ENCODE results near the gene SPEF2.

The SPEF2 gene

GRCh38 chr5:35789732-35790456, 172.2 kb downstream of the SPEF2 start:
- no peaks in the 10 kb centered on the region for H3K36me3 ChIP-seq (ENCODE audit: insufficient read depth, insufficient read length, low read length)
- H3K27me3 ChIP-seq (ENCODE audit: insufficient read depth, insufficient read length) = no peaks in the 10 kb centered on the region
- no peaks in the 10 kb centered on the region for H3K9me3 ChIP-seq (ENCODE audit: insufficient read depth, low read length)
- no peak overlapping the region for H3K9ac ChIP-seq (ENCODE audit: insufficient read length, low read depth)
- H3K4me1 ChIP-seq (ENCODE audit: insufficient read depth, insufficient read length) = no peaks in the 10 kb centered on the region
- no peak for DNase-seq (ENCODE audit: low read depth, low spot score)
- TF ChIP-seq SUZ12 (IDR thresholded peaks at IDR 0.05; ENCODE audit: extremely low read depth, insufficient read depth, insufficient read length) (no peak), YY1 (IDR thresholded peaks at IDR 0.05; ENCODE audit: insufficient read depth, insufficient read length) (no peak), ZNF274 (IDR thresholded peaks at IDR 0.05; ENCODE audit: low read depth, low read length) (no peak)
- H3K4me3 ChIP-seq (ENCODE audit: insufficient read length, low read depth) = no peak overlapping the region

GRCh38 chr5:35790457-35790822, 172.8 kb downstream of the SPEF2 start:
- Histone ChIP-seq H3K36me3 (ENCODE audit: insufficient read depth, insufficient read length, low read length) (no peaks in the 10 kb centered on the region), H3K4me1 (ENCODE audit: insufficient read depth, insufficient read length) (no peaks in the 10 kb centered on the region), H3K9ac (ENCODE audit: insufficient read length, low read depth) (no peak overlapping the region), H3K27me3 (ENCODE audit: insufficient read depth, insufficient read length) (no peaks in the 10 kb centered on the region), H3K9me3 (ENCODE audit: insufficient read depth, low read length) (no peaks in the 10 kb centered on the region), H3K4me3 (ENCODE audit: insufficient read length, low read depth) (no peak overlapping the region)
- DNase-seq (ENCODE audit: low read depth, low spot score) = no peak
- TF ChIP-seq YY1 (IDR thresholded peaks at IDR 0.05; ENCODE audit: insufficient read depth, insufficient read length) (no peak), ZNF274 (IDR thresholded peaks at IDR 0.05; ENCODE audit: low read depth, low read length) (no peak), SUZ12 (IDR thresholded peaks at IDR 0.05; ENCODE audit: extremely low read depth, insufficient read depth, insufficient read length) (no peak)

GRCh38 chr5:35794328-35794619, 176.6 kb downstream of the SPEF2 start:
- no peak for TF ChIP-seq SUZ12 (IDR thresholded peaks at IDR 0.05; ENCODE audit: extremely low read depth, insufficient read depth, insufficient read length)
- no peak for TF ChIP-seq ZNF274 (IDR thresholded peaks at IDR 0.05; ENCODE audit: low read depth, low read length)
- no peak for TF ChIP-seq YY1 (IDR thresholded peaks at IDR 0.05; ENCODE audit: insufficient read depth, insufficient read length)
- Histone ChIP-seq H3K4me3 (ENCODE audit: insufficient read length, low read depth) (no peak overlapping the region), H3K36me3 (ENCODE audit: insufficient read depth, insufficient read length, low read length) (no peaks in the 10 kb centered on the region), H3K27me3 (ENCODE audit: insufficient read depth, insufficient read length) (no peaks in the 10 kb centered on the region), H3K9ac (ENCODE audit: insufficient read length, low read depth) (no peak overlapping the region), H3K9me3 (ENCODE audit: insufficient read depth, low read length) (no peaks in the 10 kb centered on the region), H3K4me1 (ENCODE audit: insufficient read depth, insufficient read length) (no peaks in the 10 kb centered on the region)
- DNase-seq (ENCODE audit: low read depth, low spot score) = no peak

GRCh38 chr5:35794684-35795375, 177.2 kb downstream of the SPEF2 start:
- no peak for TF ChIP-seq SUZ12 (IDR thresholded peaks at IDR 0.05; ENCODE audit: extremely low read depth, insufficient read depth, insufficient read length)
- TF ChIP-seq YY1 (IDR thresholded peaks at IDR 0.05; ENCODE audit: insufficient read depth, insufficient read length) = no peak
- TF ChIP-seq ZNF274 (IDR thresholded peaks at IDR 0.05; ENCODE audit: low read depth, low read length) = no peak
- H3K9ac ChIP-seq (ENCODE audit: insufficient read length, low read depth) = no peak overlapping the region
- no peak for DNase-seq (ENCODE audit: low read depth, low spot score)
- no peaks in the 10 kb centered on the region for H3K4me1 ChIP-seq (ENCODE audit: insufficient read depth, insufficient read length)
- no peaks in the 10 kb centered on the region for H3K36me3 ChIP-seq (ENCODE audit: insufficient read depth, insufficient read length, low read length)
- H3K4me3 ChIP-seq (ENCODE audit: insufficient read length, low read depth) = no peak overlapping the region
- H3K9me3 ChIP-seq (ENCODE audit: insufficient read depth, low read length) = no peaks in the 10 kb centered on the region
- H3K27me3 ChIP-seq (ENCODE audit: insufficient read depth, insufficient read length) = no peaks in the 10 kb centered on the region

- H3K4me3 ChIP-seq (ENCODE audit: insufficient read length, low read depth) = no peak overlapping the region
- H3K9me3 ChIP-seq (ENCODE audit: insufficient read depth, low read length) = no peaks in the 10 kb centered on the region
- no peaks in the 10 kb centered on the region for H3K36me3 ChIP-seq (ENCODE audit: insufficient read depth, insufficient read length, low read length)
- H3K27me3 ChIP-seq (ENCODE audit: insufficient read depth, insufficient read length) = no peaks in the 10 kb centered on the region
- TF ChIP-seq ZNF274 (IDR thresholded peaks at IDR 0.05; ENCODE audit: low read depth, low read length) = no peak
- TF ChIP-seq SUZ12 (IDR thresholded peaks at IDR 0.05; ENCODE audit: extremely low read depth, insufficient read depth, insufficient read length) = no peak
- TF ChIP-seq YY1 (IDR thresholded peaks at IDR 0.05; ENCODE audit: insufficient read depth, insufficient read length) = no peak
- no peak overlapping the region for H3K9ac ChIP-seq (ENCODE audit: insufficient read length, low read depth)
- H3K4me1 ChIP-seq (ENCODE audit: insufficient read depth, insufficient read length) = no peaks in the 10 kb centered on the region
- no peak for DNase-seq (ENCODE audit: low read depth, low spot score)
Observed at GRCh38 chr5:35799181-35799580, 181.5 kb downstream of the SPEF2 start.

- no peak for DNase-seq (ENCODE audit: low read depth, low spot score)
- Histone ChIP-seq H3K36me3 (ENCODE audit: insufficient read depth, insufficient read length, low read length) (no peaks in the 10 kb centered on the region), H3K27me3 (ENCODE audit: insufficient read depth, insufficient read length) (no peaks in the 10 kb centered on the region), H3K4me3 (ENCODE audit: insufficient read length, low read depth) (no peak overlapping the region), H3K9ac (ENCODE audit: insufficient read length, low read depth) (no peak overlapping the region), H3K9me3 (ENCODE audit: insufficient read depth, low read length) (no peaks in the 10 kb centered on the region), H3K4me1 (ENCODE audit: insufficient read depth, insufficient read length) (no peaks in the 10 kb centered on the region)
- TF ChIP-seq SUZ12 (IDR thresholded peaks at IDR 0.05; ENCODE audit: extremely low read depth, insufficient read depth, insufficient read length) (no peak), ZNF274 (IDR thresholded peaks at IDR 0.05; ENCODE audit: low read depth, low read length) (no peak), YY1 (IDR thresholded peaks at IDR 0.05; ENCODE audit: insufficient read depth, insufficient read length) (no peak)
Observed at GRCh38 chr5:35799753-35800152, 182.1 kb downstream of the SPEF2 start.

- DNase-seq (ENCODE audit: low read depth, low spot score) = peak; percentile 39
Observed at GRCh38 chr5:35803191-35803651, 185.6 kb downstream of the SPEF2 start.

More at GRCh38 chr5:35803191-35803651, 185.6 kb downstream of the SPEF2 start:
- TF ChIP-seq YY1 (IDR thresholded peaks at IDR 0.05; ENCODE audit: insufficient read depth, insufficient read length) (no peak), ZNF274 (IDR thresholded peaks at IDR 0.05; ENCODE audit: low read depth, low read length) (no peak), SUZ12 (IDR thresholded peaks at IDR 0.05; ENCODE audit: extremely low read depth, insufficient read depth, insufficient read length) (no peak)
- H3K4me3 ChIP-seq (ENCODE audit: insufficient read length, low read depth) = no peak overlapping the region
- no peaks in the 10 kb centered on the region for H3K36me3 ChIP-seq (ENCODE audit: insufficient read depth, insufficient read length, low read length)
- no peaks in the 10 kb centered on the region for H3K9me3 ChIP-seq (ENCODE audit: insufficient read depth, low read length)
- no peaks in the 10 kb centered on the region for H3K4me1 ChIP-seq (ENCODE audit: insufficient read depth, insufficient read length)
- H3K27me3 ChIP-seq (ENCODE audit: insufficient read depth, insufficient read length) = no peaks in the 10 kb centered on the region
- H3K9ac ChIP-seq (ENCODE audit: insufficient read length, low read depth) = no peak overlapping the region

Data from NT2/D1 (cell line).